Measurements from ENCODE around the gene CHMP4A. TPM values are rescaled to one million over a fixed set of nuclear protein-coding genes. Genes with fewer than 3 reads are reported as not detected.
"Not testable (repeated sequence)": the region's sequence is repeated elsewhere in the genome, so short reads cannot be mapped to it uniquely, and the experiment has no call there.

The CHMP4A gene
- total RNA-seq, 1 donor, result 13.8 TPM

- H3K4me3 ChIP-seq (ENCODE audit: low read depth, low read length), result no peak overlapping the region
- no peak for DNase-seq (ENCODE audit: low read depth)
- no peak for TF ChIP-seq CTCF (IDR thresholded peaks at IDR 0.05; ENCODE audit: insufficient read depth, low read depth, low read length)
Observed at GRCh38 chr14:24219521-24219920, 6.2 kb upstream of the CHMP4A start.

- no peak overlapping the region for H3K4me3 ChIP-seq (ENCODE audit: low read depth, low read length)
- no peak for TF ChIP-seq CTCF (IDR thresholded peaks at IDR 0.05; ENCODE audit: insufficient read depth, low read depth, low read length)
- no peak for DNase-seq (ENCODE audit: low read depth)
Observed at GRCh38 chr14:24219080-24219479, 5.8 kb upstream of the CHMP4A start.

DNA sequence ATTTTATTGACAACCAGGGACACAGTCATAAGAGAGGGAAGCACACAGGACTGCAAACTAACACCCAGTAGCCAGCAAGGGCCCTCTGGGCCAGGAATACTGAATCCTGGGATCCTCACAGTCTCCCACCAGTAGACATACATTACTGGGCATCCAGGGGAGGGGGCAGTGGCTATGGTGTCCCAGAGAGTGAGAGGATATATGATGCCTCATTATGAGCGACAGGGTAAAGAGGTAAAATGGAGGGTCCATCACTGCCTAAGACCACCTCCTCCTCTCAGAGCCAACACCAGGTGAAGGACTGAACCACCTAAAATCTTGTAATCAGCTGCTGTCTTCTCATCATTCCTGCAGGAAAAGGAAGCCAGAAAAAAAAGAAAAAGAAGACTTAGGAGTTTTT, 3.6 kb upstream of the CHMP4A start:
- DNase-seq (ENCODE audit: low read depth); H3K4me3 ChIP-seq (ENCODE audit: low read depth, low read length): not testable (repeated sequence)

- TF ChIP-seq CTCF (IDR thresholded peaks at IDR 0.05; ENCODE audit: insufficient read depth, low read depth, low read length), result no peak
- no peak for DNase-seq (ENCODE audit: low read depth)
- H3K4me3 ChIP-seq (ENCODE audit: low read depth, low read length), result peak overlapping the region; percentile 91
Observed at GRCh38 chr14:24216345-24216699, 3.0 kb upstream of the CHMP4A start.

DNA sequence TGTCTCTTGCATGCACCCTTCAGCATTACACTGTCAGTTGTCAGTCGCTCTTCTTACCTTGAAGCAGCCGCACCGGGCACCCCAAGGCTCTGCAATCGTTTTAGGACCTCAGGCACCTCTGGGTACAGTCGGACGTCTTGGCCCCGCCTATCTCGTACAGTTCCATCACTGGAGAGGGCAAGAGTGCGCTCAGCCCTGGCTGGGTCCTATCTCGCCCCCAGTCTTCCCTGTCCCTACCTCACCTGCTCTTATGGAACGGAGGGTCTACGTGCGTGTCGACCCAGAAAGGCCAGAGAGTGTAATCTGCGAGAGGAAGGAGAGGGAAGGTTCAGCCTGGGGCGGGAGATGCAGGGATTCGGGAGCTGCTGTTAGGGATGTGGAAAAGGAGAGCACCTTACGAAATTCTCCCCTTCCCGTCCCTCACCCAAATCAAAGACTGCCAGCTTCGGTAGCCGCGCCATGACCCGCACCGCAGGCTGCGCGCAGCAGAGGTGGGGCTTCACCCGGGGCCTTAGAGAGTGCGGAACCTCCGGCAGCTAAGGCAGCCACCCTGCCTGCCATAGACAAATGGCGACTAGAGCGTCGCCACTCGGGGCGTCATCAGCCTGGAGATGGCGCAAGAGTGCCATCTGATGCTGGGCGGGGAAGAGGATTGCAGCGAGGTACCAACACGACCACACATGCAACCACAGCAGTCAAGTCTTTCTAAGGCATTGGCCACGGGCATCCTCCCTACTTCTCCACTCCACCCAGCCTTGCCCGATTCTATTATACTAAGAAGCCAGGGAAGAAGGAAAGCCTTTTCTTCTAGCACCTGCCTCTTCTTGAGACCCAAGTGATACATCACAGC, 2.4 kb upstream of the CHMP4A start, which contains the start of gene MDP1:
Gene MDP1, minus strand, starts transcription at position 572 of the 850 bp plus-strand sequence. Its CDS starts 111 bp downstream, at position 461.
- peak within 1 kb of the TSS; percentile 91 for H3K4me3 ChIP-seq (ENCODE audit: low read depth, low read length)
- TF ChIP-seq CTCF (IDR thresholded peaks at IDR 0.05; ENCODE audit: insufficient read depth, low read depth, low read length), result peak; percentile 43
- peak; percentile 87 for DNase-seq (ENCODE audit: low read depth)

DNA sequence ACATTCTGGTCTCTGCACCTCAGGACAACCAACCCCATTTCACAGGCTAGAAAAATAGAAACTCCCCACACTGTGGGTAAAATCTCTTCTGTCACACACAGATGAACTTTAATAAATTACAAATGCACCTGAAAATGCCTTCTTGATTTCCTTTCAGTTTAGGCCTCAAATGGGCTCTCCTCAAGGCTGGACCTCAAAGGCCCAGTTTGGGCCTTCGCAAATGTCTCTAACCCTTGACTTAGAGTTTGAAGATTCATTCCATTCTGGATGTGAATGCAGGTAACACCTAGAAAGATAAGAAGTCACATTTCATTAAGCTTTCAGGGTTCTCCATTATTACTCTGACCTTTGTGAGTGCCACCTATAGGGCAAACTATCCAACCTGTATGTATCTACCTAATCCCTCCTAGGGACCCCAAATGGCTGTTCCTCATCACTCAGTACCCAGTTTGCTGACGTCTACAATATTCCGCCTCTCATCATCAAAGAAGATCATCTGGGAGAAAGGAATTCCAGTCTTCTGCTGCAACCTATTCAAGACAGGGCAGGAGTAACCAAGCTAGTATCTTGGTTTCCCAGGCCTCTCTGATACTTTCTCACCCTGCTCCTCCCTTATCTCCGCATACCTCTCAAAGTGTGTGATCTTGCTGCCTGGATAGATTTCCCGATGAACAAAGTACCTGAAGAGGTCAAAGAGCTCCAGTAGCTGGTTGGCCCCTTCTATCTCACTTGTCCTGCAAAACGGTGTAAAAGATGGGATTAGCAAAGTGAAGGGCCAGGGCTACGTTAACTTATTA, 776 bp upstream of the CHMP4A start:
- DNase-seq (ENCODE audit: low read depth), result no peak
- H3K4me3 ChIP-seq (ENCODE audit: low read depth, low read length), result peak overlapping the region; percentile 77
- no peak for TF ChIP-seq CTCF (IDR thresholded peaks at IDR 0.05; ENCODE audit: insufficient read depth, low read depth, low read length)

DNA sequence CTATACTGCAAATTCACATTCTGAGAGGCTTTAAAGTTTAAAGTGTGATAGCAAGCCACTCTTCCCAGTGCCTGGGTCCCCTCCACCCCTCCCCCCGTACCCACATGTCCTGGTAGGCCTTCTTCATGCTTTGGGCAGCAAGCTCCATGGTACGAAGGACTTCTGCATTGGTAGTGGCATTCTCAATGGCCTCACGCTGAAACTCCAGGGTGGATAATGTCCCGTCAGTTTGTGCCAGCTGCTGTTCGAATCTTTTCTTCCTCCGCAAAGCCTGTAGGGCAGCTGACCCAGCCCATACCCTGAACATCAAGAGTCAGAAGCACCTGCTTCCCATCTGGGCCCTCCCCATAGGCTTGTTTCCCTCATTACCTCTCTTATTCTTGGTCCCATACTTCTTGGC, 2.0 kb downstream of the CHMP4A start:
- H3K4me3 ChIP-seq (ENCODE audit: low read depth, low read length), result no peak overlapping the region
- DNase-seq (ENCODE audit: low read depth), result no peak
- TF ChIP-seq CTCF (IDR thresholded peaks at IDR 0.05; ENCODE audit: insufficient read depth, low read depth, low read length), result no peak
